ENCODE results near the gene PYGB.

PYGB gene

GRCh38 chr20:25247956-25248785, at the start of gene PYGB:
TSS of gene PYGB (plus strand) at chr20:25248085. CDS start at chr20:25248179, 94 bp downstream.
- Histone ChIP-seq H4K20me1 (ENCODE audit: insufficient read depth) (no peaks in the 10 kb centered on the region), H3K4me2 (peak within 1 kb of the TSS; percentile 89), H3K9ac (peak within 1 kb of the TSS; percentile 32; the same call in 1 of the 2 replicates), H3K27ac (peak within 1 kb of the TSS; percentile 22; the same call in 1 of the 2 replicates), H3K27me3 (ENCODE audit: insufficient read depth, low read depth) (no peaks in the 10 kb centered on the region), H2AFZ (ENCODE audit: low read depth) (peak within 1 kb of the TSS; percentile 78), H3K4me3 (IDR thresholded peaks at IDR 0.05; ENCODE audit: insufficient read depth, low read depth, low read length) (no peak within 1 kb of the TSS), H3K36me3 (ENCODE audit: insufficient read depth) (no peaks in the 10 kb centered on the region), H3K79me2 (ENCODE audit: insufficient read depth, low read depth) (peaks cover 35% of the 10 kb centered on the region), H3K4me1 (ENCODE audit: low read depth, poor library complexity, severe bottlenecking) (peaks cover 53% of the 10 kb centered on the region)
- no peak for TF ChIP-seq CTCF (conservative IDR thresholded peaks at IDR 0.05; ENCODE audit: low read depth, low read length)

DNA sequence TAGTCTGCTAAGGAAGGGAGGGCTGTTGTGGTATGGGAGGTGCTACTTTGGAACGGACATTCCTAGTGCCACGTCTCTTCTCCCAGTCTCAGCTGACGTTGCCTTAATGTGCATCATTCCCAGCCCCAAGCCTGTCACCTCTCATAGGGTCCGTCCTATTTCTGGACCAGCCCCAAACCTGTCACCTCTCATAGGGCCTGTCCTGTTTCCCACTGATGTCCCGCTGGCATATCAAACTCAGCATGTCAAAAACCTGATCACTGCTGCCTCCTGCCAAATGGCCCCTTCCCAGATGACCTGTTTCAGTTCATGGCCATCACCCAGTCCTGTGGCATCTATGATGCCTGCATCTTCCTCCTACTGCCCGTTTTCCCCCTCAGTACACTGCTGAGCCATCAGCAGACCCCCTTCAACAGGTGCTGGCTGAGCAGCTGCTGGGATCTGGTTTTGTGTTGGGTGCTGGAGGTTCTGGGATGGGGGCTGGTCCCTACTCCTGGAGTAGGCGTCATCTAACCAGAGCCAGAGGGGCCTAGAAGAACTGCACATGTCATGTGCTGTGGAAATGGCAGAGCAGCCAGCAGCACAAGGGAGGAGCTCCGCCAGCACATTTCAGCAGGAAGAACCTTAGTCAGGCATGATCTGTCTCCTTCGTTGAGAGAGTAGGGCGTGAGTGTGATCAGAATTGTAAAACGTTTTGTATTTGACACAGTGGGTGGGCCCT, 49.1 kb upstream of the PYGB start:
- H3K4me2 ChIP-seq = no peak overlapping the region
- H4K20me1 ChIP-seq (ENCODE audit: insufficient read depth) = no peaks in the 10 kb centered on the region
- peaks cover 34% of the 10 kb centered on the region for H3K4me1 ChIP-seq (ENCODE audit: low read depth, poor library complexity, severe bottlenecking)
- no peak for TF ChIP-seq CTCF (conservative IDR thresholded peaks at IDR 0.05; ENCODE audit: low read depth, low read length)
- H3K27ac ChIP-seq = no peak overlapping the region
- H3K36me3 ChIP-seq (ENCODE audit: insufficient read depth) = no peaks in the 10 kb centered on the region
- no peak overlapping the region for H3K4me3 ChIP-seq (IDR thresholded peaks at IDR 0.05; ENCODE audit: insufficient read depth, low read depth, low read length)
- no peaks in the 10 kb centered on the region for H3K27me3 ChIP-seq (ENCODE audit: insufficient read depth, low read depth)
- no peak overlapping the region for H2AFZ ChIP-seq (ENCODE audit: low read depth)
- no peak overlapping the region for H3K9ac ChIP-seq
- H3K79me2 ChIP-seq (ENCODE audit: insufficient read depth, low read depth) = peaks cover 54% of the 10 kb centered on the region

GRCh38 chr20:25199473-25200260, 48.2 kb upstream of the PYGB start:
- no peak for TF ChIP-seq CTCF (conservative IDR thresholded peaks at IDR 0.05; ENCODE audit: low read depth, low read length)
- H4K20me1 ChIP-seq (ENCODE audit: insufficient read depth) = no peaks in the 10 kb centered on the region
- no peak overlapping the region for H3K9ac ChIP-seq
- peaks cover 54% of the 10 kb centered on the region for H3K79me2 ChIP-seq (ENCODE audit: insufficient read depth, low read depth)
- no peaks in the 10 kb centered on the region for H3K36me3 ChIP-seq (ENCODE audit: insufficient read depth)
- no peak overlapping the region for H3K4me2 ChIP-seq
- H3K4me3 ChIP-seq (IDR thresholded peaks at IDR 0.05; ENCODE audit: insufficient read depth, low read depth, low read length) = no peak overlapping the region
- H3K27ac ChIP-seq = no peak overlapping the region
- peaks cover 30% of the 10 kb centered on the region for H3K4me1 ChIP-seq (ENCODE audit: low read depth, poor library complexity, severe bottlenecking)
- no peak overlapping the region for H2AFZ ChIP-seq (ENCODE audit: low read depth)
- H3K27me3 ChIP-seq (ENCODE audit: insufficient read depth, low read depth) = no peaks in the 10 kb centered on the region

DNA sequence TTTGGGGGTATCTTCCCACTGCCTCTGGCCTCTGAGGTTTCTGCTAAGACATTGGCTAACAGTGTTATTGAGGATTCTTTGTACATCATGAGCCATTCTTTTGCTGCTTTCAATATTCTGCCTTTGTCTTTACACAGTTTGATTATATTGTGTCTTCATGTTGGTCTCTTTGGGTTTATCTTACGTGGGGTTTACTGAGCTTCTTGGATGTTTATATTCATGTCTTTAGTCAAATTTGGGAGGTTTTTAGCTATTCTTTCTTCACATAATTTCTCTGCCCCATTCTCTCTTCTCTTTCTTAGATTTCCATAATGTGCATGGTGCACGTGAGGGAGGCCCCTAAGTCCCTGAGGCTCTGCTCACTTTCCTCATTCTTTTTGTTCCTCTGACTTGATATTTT, 44.8 kb upstream of the PYGB start:
- TF ChIP-seq CTCF (conservative IDR thresholded peaks at IDR 0.05; ENCODE audit: low read depth, low read length) = no peak
- H3K4me3 ChIP-seq (IDR thresholded peaks at IDR 0.05; ENCODE audit: insufficient read depth, low read depth, low read length) = no peak overlapping the region
- H3K27ac ChIP-seq = no peak overlapping the region
- no peak overlapping the region for H3K4me2 ChIP-seq
- H3K4me1 ChIP-seq (ENCODE audit: low read depth, poor library complexity, severe bottlenecking) = peaks cover 14% of the 10 kb centered on the region
- H3K9ac ChIP-seq = no peak overlapping the region
- peaks cover 37% of the 10 kb centered on the region for H3K79me2 ChIP-seq (ENCODE audit: insufficient read depth, low read depth)
- no peaks in the 10 kb centered on the region for H3K36me3 ChIP-seq (ENCODE audit: insufficient read depth)
- H4K20me1 ChIP-seq (ENCODE audit: insufficient read depth) = no peaks in the 10 kb centered on the region
- H3K27me3 ChIP-seq (ENCODE audit: insufficient read depth, low read depth) = no peaks in the 10 kb centered on the region
- no peak overlapping the region for H2AFZ ChIP-seq (ENCODE audit: low read depth)

Measured in KMS-11 (cell line).